ENCODE results near the gene ULK3.
A peak's percentile ranks its signal among the peaks of the same experiment; 100 is the strongest.

ULK3 gene

GRCh38 chr15:74882528-74882927 lies 39.6 kb upstream of the ULK3 start:
- H3K36me3 ChIP-seq (ENCODE audit: control insufficient read depth, insufficient read depth, low read length), result no peaks in the 10 kb centered on the region
- no peak overlapping the region for H3K9ac ChIP-seq (ENCODE audit: low read length)
- no peaks in the 10 kb centered on the region for H3K27me3 ChIP-seq (ENCODE audit: control insufficient read depth, insufficient read depth, low read length)
- H3K4me3 ChIP-seq (ENCODE audit: low read depth, low read length), result no peak overlapping the region
- H3K4me1 ChIP-seq (ENCODE audit: control insufficient read depth, insufficient read depth, low read length), result no peaks in the 10 kb centered on the region
- no peak overlapping the region for H3K27ac ChIP-seq (ENCODE audit: low read depth, low read length)
- H3K9me3 ChIP-seq (ENCODE audit: control insufficient read depth, insufficient read depth, low read depth, low read length), result peaks cover 8% of the 10 kb centered on the region; the same call in 1 of the 2 replicates

GRCh38 chr15:74878273-74878672 lies 35.3 kb upstream of the ULK3 start:
- no peaks in the 10 kb centered on the region for H3K36me3 ChIP-seq (ENCODE audit: control insufficient read depth, insufficient read depth, low read length)
- no peak overlapping the region for H3K27ac ChIP-seq (ENCODE audit: low read depth, low read length)
- H3K9me3 ChIP-seq (ENCODE audit: control insufficient read depth, insufficient read depth, low read depth, low read length), result peaks cover 8% of the 10 kb centered on the region; the same call in 1 of the 2 replicates
- H3K4me1 ChIP-seq (ENCODE audit: control insufficient read depth, insufficient read depth, low read length), result peaks cover 3% of the 10 kb centered on the region; the same call in 1 of the 2 replicates
- H3K27me3 ChIP-seq (ENCODE audit: control insufficient read depth, insufficient read depth, low read length), result no peaks in the 10 kb centered on the region
- H3K4me3 ChIP-seq (ENCODE audit: low read depth, low read length), result no peak overlapping the region
- H3K9ac ChIP-seq (ENCODE audit: low read length), result no peak overlapping the region

- Histone ChIP-seq H3K9ac (ENCODE audit: low read length) (peak overlapping the region; percentile 9), H3K36me3 (ENCODE audit: control insufficient read depth, insufficient read depth, low read length) (no peaks in the 10 kb centered on the region), H3K4me1 (ENCODE audit: control insufficient read depth, insufficient read depth, low read length) (peaks cover 21% of the 10 kb centered on the region; the same call in 1 of the 2 replicates), H3K9me3 (ENCODE audit: control insufficient read depth, insufficient read depth, low read depth, low read length) (no peaks in the 10 kb centered on the region), H3K4me3 (ENCODE audit: low read depth, low read length) (peak overlapping the region; percentile 90), H3K27ac (ENCODE audit: low read depth, low read length) (no peak overlapping the region), H3K27me3 (ENCODE audit: control insufficient read depth, insufficient read depth, low read length) (no peaks in the 10 kb centered on the region)
Measured at GRCh38 chr15:74873756-74874424, 30.9 kb upstream of the ULK3 start.

- Histone ChIP-seq H3K36me3 (ENCODE audit: control insufficient read depth, insufficient read depth, low read length) (peaks cover 4% of the 10 kb centered on the region), H3K4me3 (ENCODE audit: low read depth, low read length) (peak within 1 kb of the TSS; percentile 90), H3K27me3 (ENCODE audit: control insufficient read depth, insufficient read depth, low read length) (no peaks in the 10 kb centered on the region), H3K9me3 (ENCODE audit: control insufficient read depth, insufficient read depth, low read depth, low read length) (peaks cover under 1% of the 10 kb centered on the region; the same call in 1 of the 2 replicates), H3K9ac (ENCODE audit: low read length) (peak within 1 kb of the TSS; percentile 94), H3K4me1 (ENCODE audit: control insufficient read depth, insufficient read depth, low read length) (peaks cover 21% of the 10 kb centered on the region; the same call in 1 of the 2 replicates), H3K27ac (ENCODE audit: low read depth, low read length) (peak within 1 kb of the TSS; percentile 86)
Measured at GRCh38 chr15:74873036-74873755, 30.2 kb upstream of the ULK3 start, which contains the start of gene SCAMP2. TSS of gene SCAMP2 (minus strand) at chr15:74873365. CDS start at chr15:74873255, 110 bp downstream.

- H3K27ac ChIP-seq (ENCODE audit: low read depth, low read length), result 0 out of 2 replicates have a peak overlapping the region, but pooled peaks have one; percentile 86
- H3K36me3 ChIP-seq (ENCODE audit: control insufficient read depth, insufficient read depth, low read length), result peaks cover 9% of the 10 kb centered on the region
- H3K9me3 ChIP-seq (ENCODE audit: control insufficient read depth, insufficient read depth, low read depth, low read length), result peaks cover 6% of the 10 kb centered on the region; the same call in 1 of the 2 replicates
- peak overlapping the region; percentile 94 for H3K9ac ChIP-seq (ENCODE audit: low read length)
- H3K27me3 ChIP-seq (ENCODE audit: control insufficient read depth, insufficient read depth, low read length), result no peaks in the 10 kb centered on the region
- peak overlapping the region; percentile 90 for H3K4me3 ChIP-seq (ENCODE audit: low read depth, low read length)
- H3K4me1 ChIP-seq (ENCODE audit: control insufficient read depth, insufficient read depth, low read length), result peaks cover 21% of the 10 kb centered on the region; the same call in 1 of the 2 replicates
Measured at GRCh38 chr15:74872702-74873035, 29.7 kb upstream of the ULK3 start.

- no peak overlapping the region for H3K9ac ChIP-seq (ENCODE audit: low read length)
- H3K4me3 ChIP-seq (ENCODE audit: low read depth, low read length), result no peak overlapping the region
- no peak overlapping the region for H3K27ac ChIP-seq (ENCODE audit: low read depth, low read length)
- H3K36me3 ChIP-seq (ENCODE audit: control insufficient read depth, insufficient read depth, low read length), result peaks cover 17% of the 10 kb centered on the region
- peaks cover 21% of the 10 kb centered on the region; the same call in 1 of the 2 replicates for H3K4me1 ChIP-seq (ENCODE audit: control insufficient read depth, insufficient read depth, low read length)
- no peaks in the 10 kb centered on the region for H3K27me3 ChIP-seq (ENCODE audit: control insufficient read depth, insufficient read depth, low read length)
- H3K9me3 ChIP-seq (ENCODE audit: control insufficient read depth, insufficient read depth, low read depth, low read length), result peaks cover 7% of the 10 kb centered on the region; the same call in 1 of the 2 replicates
Measured at GRCh38 chr15:74870436-74871215, 27.7 kb upstream of the ULK3 start.

- Histone ChIP-seq H3K27ac (ENCODE audit: low read depth, low read length) (no peak overlapping the region), H3K36me3 (ENCODE audit: control insufficient read depth, insufficient read depth, low read length) (peaks cover 17% of the 10 kb centered on the region), H3K4me3 (ENCODE audit: low read depth, low read length) (no peak overlapping the region), H3K27me3 (ENCODE audit: control insufficient read depth, insufficient read depth, low read length) (no peaks in the 10 kb centered on the region), H3K9me3 (ENCODE audit: control insufficient read depth, insufficient read depth, low read depth, low read length) (peaks cover 7% of the 10 kb centered on the region; the same call in 1 of the 2 replicates), H3K4me1 (ENCODE audit: control insufficient read depth, insufficient read depth, low read length) (peaks cover 21% of the 10 kb centered on the region; the same call in 1 of the 2 replicates), H3K9ac (ENCODE audit: low read length) (no peak overlapping the region)
Measured at GRCh38 chr15:74869726-74870407, 26.9 kb upstream of the ULK3 start.

- Histone ChIP-seq H3K36me3 (ENCODE audit: control insufficient read depth, insufficient read depth, low read length) (peaks cover 17% of the 10 kb centered on the region), H3K9ac (ENCODE audit: low read length) (no peak overlapping the region), H3K27ac (ENCODE audit: low read depth, low read length) (no peak overlapping the region), H3K4me3 (ENCODE audit: low read depth, low read length) (no peak overlapping the region), H3K27me3 (ENCODE audit: control insufficient read depth, insufficient read depth, low read length) (no peaks in the 10 kb centered on the region), H3K4me1 (ENCODE audit: control insufficient read depth, insufficient read depth, low read length) (peaks cover 21% of the 10 kb centered on the region; the same call in 1 of the 2 replicates), H3K9me3 (ENCODE audit: control insufficient read depth, insufficient read depth, low read depth, low read length) (peaks cover 7% of the 10 kb centered on the region; the same call in 1 of the 2 replicates)
Measured at GRCh38 chr15:74869372-74869725, 26.4 kb upstream of the ULK3 start.

- Histone ChIP-seq H3K4me3 (ENCODE audit: low read depth, low read length) (no peak overlapping the region), H3K4me1 (ENCODE audit: control insufficient read depth, insufficient read depth, low read length) (peaks cover 18% of the 10 kb centered on the region; the same call in 1 of the 2 replicates)
Measured at GRCh38 chr15:74868059-74868458, 25.1 kb upstream of the ULK3 start.

GRCh38 chr15:74867466-74868038 lies 24.6 kb upstream of the ULK3 start:
- Histone ChIP-seq H3K27me3 (ENCODE audit: control insufficient read depth, insufficient read depth, low read length) (no peaks in the 10 kb centered on the region), H3K4me1 (ENCODE audit: control insufficient read depth, insufficient read depth, low read length) (peaks cover 18% of the 10 kb centered on the region; the same call in 1 of the 2 replicates), H3K9ac (ENCODE audit: low read length) (no peak overlapping the region), H3K4me3 (ENCODE audit: low read depth, low read length) (no peak overlapping the region), H3K9me3 (ENCODE audit: control insufficient read depth, insufficient read depth, low read depth, low read length) (peaks cover 7% of the 10 kb centered on the region; the same call in 1 of the 2 replicates), H3K36me3 (ENCODE audit: control insufficient read depth, insufficient read depth, low read length) (peaks cover 17% of the 10 kb centered on the region), H3K27ac (ENCODE audit: low read depth, low read length) (no peak overlapping the region)

More at GRCh38 chr15:74868059-74868458, 25.1 kb upstream of the ULK3 start:
- Histone ChIP-seq H3K27me3 (ENCODE audit: control insufficient read depth, insufficient read depth, low read length) (no peaks in the 10 kb centered on the region), H3K36me3 (ENCODE audit: control insufficient read depth, insufficient read depth, low read length) (peaks cover 17% of the 10 kb centered on the region), H3K27ac (ENCODE audit: low read depth, low read length) (no peak overlapping the region), H3K9ac (ENCODE audit: low read length) (no peak overlapping the region), H3K9me3 (ENCODE audit: control insufficient read depth, insufficient read depth, low read depth, low read length) (peaks cover 7% of the 10 kb centered on the region; the same call in 1 of the 2 replicates)

All from HUES6 (cell line).